GM12878 (cell line): ENCODE measurements around the gene STAG1. TPM values are rescaled to one million over a fixed set of nuclear protein-coding genes. Genes with fewer than 3 reads are reported as not detected.

Experiments used
- ATF7 ChIP-seq: fragments of 450-650 bp; IDR thresholded peaks from 2 replicates; pipeline ENCODE4 v1.6.1; 2016; ENCODE audit warnings: low read depth, mild to moderate bottlenecking
- EP300 ChIP-seq, 2 experiments: fragments of 150-350 bp in 1 of 2; IDR thresholded peaks; 2 replicates each; pipeline ENCODE4 v1.6.1; 2011 to 2012; ENCODE audit warnings: low read depth in 2 of 2, low read length in 2 of 2, borderline replicate concordance in 1 of 2, improper control_type of control experiment in 1 of 2, inconsistent platforms in 1 of 2; ENCODE audit not compliant: control insufficient read depth in 1 of 2
- MTA2 ChIP-seq: fragments of 450-650 bp; IDR thresholded peaks from 2 replicates; pipeline ENCODE4 v1.6.1; 2016; ENCODE audit warnings: low read depth, mild to moderate bottlenecking, moderate library complexity
- NBN ChIP-seq: fragments of 450-650 bp; IDR thresholded peaks from 2 replicates; pipeline ENCODE4 v1.6.1; 2016
- PKNOX1 ChIP-seq: fragments of 450-650 bp; IDR thresholded peaks from 2 replicates; pipeline ENCODE4 v1.6.1; 2016; ENCODE audit warnings: mild to moderate bottlenecking
- RELB ChIP-seq: fragments of 450-650 bp; IDR thresholded peaks from 2 replicates; pipeline ENCODE4 v1.6.1; 2017; ENCODE audit warnings: low read depth, mild to moderate bottlenecking, moderate library complexity
- SPI1 ChIP-seq: IDR thresholded peaks from 2 replicates; pipeline ENCODE4 v1.6.1; 2011; ENCODE audit warnings: low read depth, mild to moderate bottlenecking, low read length, moderate library complexity, borderline replicate concordance; ENCODE audit not compliant: insufficient read depth
- TARDBP ChIP-seq: IDR thresholded peaks from 2 replicates; pipeline ENCODE4 v1.6.1; 2016; ENCODE audit warnings: borderline replicate concordance
- ZBTB11 ChIP-seq: fragments of 450-650 bp; formaldehyde crosslinking; IDR thresholded peaks from 2 replicates; pipeline ENCODE4 v1.5.0; 2022; ENCODE audit warnings: mild to moderate bottlenecking, missing genetic modification characterization
- ZNF384 ChIP-seq: IDR thresholded peaks from 2 replicates; pipeline ENCODE4 v1.6.1; 2012; ENCODE audit warnings: low read depth, mild to moderate bottlenecking, low read length, improper control_type of control experiment, borderline replicate concordance
- polyA plus RNA-seq, 11 experiments: library from polyadenylated mRNA; depleted of rRNA in 4 of 11; unstranded in 6 of 11; stranded (reverse) in 5 of 11; fragments of >200 nt; fragmentation: Nextera tagmentation in 4 of 11; fragmentation: Illumina TruSeq in 1 of 11; extraction: Ambion mirVana in 4 of 11; extraction: Trizol in 1 of 11; gene quantifications; 1 replicate in 1 of 11; 2 replicates in 10 of 11; pipeline versions ENCODE4 v1.2.1 to v1.2.3, GENCODE V29; 2011 to 2016; ENCODE audit warnings: inconsistent platforms in 2 of 11, missing spikeins in 2 of 11, low read depth in 1 of 11
- total RNA-seq, 4 experiments: library from RNA; depleted of rRNA in 3 of 4; stranded (reverse); fragments of >200 nt in 3 of 4; fragmentation: Illumina TruSeq in 1 of 4; extraction: Trizol in 1 of 4; gene quantifications; 2 replicates each; pipeline versions ENCODE4 v1.2.1 to v1.2.3, GENCODE V29; 2013 to 2021

STAG1 gene
- total and polyA plus RNA-seq, 10 of the 15 experiments (the other 5 are each of a cell fraction or from before 2014, with no cell fraction given) = 4.4 to 30.1 (median 20.2) TPM

- TF ChIP-seq RELB (peak; percentile 40; the same call in 1 of the 2 replicates), ZBTB11 (CRISPR knock-in tag) (no peak), ATF7 (peak; percentile 80), ZNF384 (peak; percentile 29; the same call in 1 of the 2 replicates), EP300 (IDR thresholded peaks at IDR 0.05; ENCODE audit: borderline replicate concordance in 1 of 2, control insufficient read depth in 1 of 2, low read depth in 2 of 2, low read length in 2 of 2) (peak in 1 of 2 experiments; percentile 38; a peak in 1 of 4 replicates), MTA2 (peak; percentile 64; the same call in 1 of the 2 replicates), SPI1 (peak; percentile 62; the same call in 1 of the 2 replicates), PKNOX1 (peak; percentile 81), TARDBP (no peak), NBN (peak; percentile 60; the same call in 1 of the 2 replicates)
Observed at GRCh38 chr3:136730595-136731273, 21.4 kb downstream of the STAG1 start (continued).
